Islet of Langerhans (tissue), 1 donor: ENCODE measurements around the gene IL20.
A peak's percentile ranks its signal among the peaks of the same experiment; 100 is the strongest.

Source experiments
- FAIRE-seq: peaks from one replicate; lab custom pipeline; 2011; peaks lifted over from hg19 to GRCh38; lab: Jason Lieb, UNC

Gene IL20

GRCh38 chr1:206904423-206905142, 39.2 kb downstream of the IL20 start:
- no peak for FAIRE-seq

- FAIRE-seq, result no peak
Observed at GRCh38 chr1:206905295-206906164, 40.1 kb downstream of the IL20 start.

GRCh38 chr1:206907304-206907991, 42.0 kb downstream of the IL20 start:
- no peak for FAIRE-seq

- no peak for FAIRE-seq
Observed at GRCh38 chr1:206908038-206908437, 42.6 kb downstream of the IL20 start.

- no peak for FAIRE-seq
Observed at GRCh38 chr1:206909161-206909882, 43.9 kb downstream of the IL20 start.

GRCh38 chr1:206909883-206910318, 44.5 kb downstream of the IL20 start:
- no peak for FAIRE-seq

GRCh38 chr1:206911064-206911663, 45.7 kb downstream of the IL20 start:
- peak; percentile 47 for FAIRE-seq

GRCh38 chr1:206912445-206913095, 47.1 kb downstream of the IL20 start:
- FAIRE-seq, result peak; percentile 69

- FAIRE-seq, result no peak
Observed at GRCh38 chr1:206913766-206914537, 48.5 kb downstream of the IL20 start.

- no peak for FAIRE-seq
Observed at GRCh38 chr1:206915030-206915735, 49.8 kb downstream of the IL20 start.

- FAIRE-seq, result no peak
Observed at GRCh38 chr1:206916000-206916709, 50.7 kb downstream of the IL20 start.

GRCh38 chr1:206918076-206918475, 52.7 kb downstream of the IL20 start:
- no peak for FAIRE-seq
